ENCODE measurements around the gene CLEC18C.

The CLEC18C gene

GRCh38 chr16:70157477-70158260, 15.9 kb upstream of the CLEC18C start:
- H3K27ac Mint-ChIP-seq = no peak overlapping the region
- no peak overlapping the region for H3K4me3 Mint-ChIP-seq
- H3K4me1 Mint-ChIP-seq = no peaks in the 10 kb centered on the region
- H3K9me3 Mint-ChIP-seq = no peaks in the 10 kb centered on the region
- no peaks in the 10 kb centered on the region for H3K27me3 Mint-ChIP-seq (ENCODE audit: low read depth)
- peaks cover 25% of the 10 kb centered on the region for H3K36me3 Mint-ChIP-seq (ENCODE audit: low read depth)
- TF ChIP-seq CTCF (IDR thresholded peaks at IDR 0.05; ENCODE audit: unreplicated experiment in 3 of 3) = no peak

- no peak for TF ChIP-seq CTCF (IDR thresholded peaks at IDR 0.05; ENCODE audit: unreplicated experiment in 3 of 3)
- H3K27ac Mint-ChIP-seq = no peak overlapping the region
- peaks cover 18% of the 10 kb centered on the region for H3K36me3 Mint-ChIP-seq (ENCODE audit: low read depth)
- no peaks in the 10 kb centered on the region for H3K4me1 Mint-ChIP-seq
- H3K9me3 Mint-ChIP-seq = no peaks in the 10 kb centered on the region
- H3K4me3 Mint-ChIP-seq = no peak overlapping the region
- H3K27me3 Mint-ChIP-seq (ENCODE audit: low read depth) = no peaks in the 10 kb centered on the region
These were observed 15.2 kb upstream of the CLEC18C start for GRCh38 chr16:70158261-70158939.

DNA sequence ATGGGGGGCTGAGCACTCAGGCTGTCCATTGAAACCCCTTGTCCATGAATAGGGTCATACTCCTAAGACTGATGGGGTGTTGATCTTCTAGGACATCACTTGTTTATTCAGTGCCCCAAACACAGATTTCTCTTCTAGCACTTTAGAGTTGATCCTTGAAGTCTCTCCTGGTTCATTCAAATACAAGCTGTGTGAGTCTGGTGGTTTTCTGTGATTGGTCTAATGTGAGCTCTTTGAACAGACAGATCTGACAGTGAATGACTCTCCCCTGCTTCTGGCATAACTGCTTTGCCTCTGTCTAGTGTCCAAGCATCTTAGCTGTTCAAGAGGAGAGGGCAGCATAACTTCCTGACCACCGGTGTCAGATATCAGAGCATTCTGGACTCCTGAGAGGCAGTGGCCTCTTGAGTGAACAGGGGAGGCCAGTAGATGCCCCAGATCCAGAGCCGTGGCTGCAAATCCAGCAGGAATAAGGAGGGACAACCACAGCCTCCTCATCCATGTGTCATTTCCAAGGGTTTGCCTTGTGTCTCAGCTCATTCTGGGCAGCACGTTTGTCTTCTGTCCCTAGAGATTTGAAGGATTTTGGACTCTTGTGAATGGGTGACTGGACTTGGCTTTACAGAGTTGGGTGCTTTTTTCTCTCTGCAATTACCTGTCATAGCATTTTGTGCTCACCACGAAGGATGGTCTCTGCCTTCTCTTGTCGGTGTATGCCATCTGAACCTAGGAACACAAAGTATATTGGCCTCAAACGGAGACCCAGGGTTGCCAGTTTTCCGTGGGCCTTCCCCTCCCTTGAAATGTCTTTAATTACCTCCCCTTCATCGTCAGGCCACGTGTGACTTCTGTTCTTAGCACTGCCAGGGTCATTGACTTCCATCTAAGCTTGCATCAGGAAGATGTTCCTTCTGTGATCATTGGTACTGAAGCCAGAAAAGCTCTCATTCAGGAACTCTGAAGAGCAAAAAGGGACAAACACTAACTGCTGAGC, 13.9 kb upstream of the CLEC18C start:
- TF ChIP-seq CTCF (IDR thresholded peaks at IDR 0.05; ENCODE audit: unreplicated experiment in 3 of 3) = no peak
- Mint-ChIP-seq H3K4me3 (no peak overlapping the region), H3K9me3 (no peaks in the 10 kb centered on the region), H3K4me1 (no peaks in the 10 kb centered on the region), H3K36me3 (ENCODE audit: low read depth) (peaks cover 8% of the 10 kb centered on the region), H3K27me3 (ENCODE audit: low read depth) (no peaks in the 10 kb centered on the region), H3K27ac (no peak overlapping the region)

GRCh38 chr16:70160388-70160787, 13.2 kb upstream of the CLEC18C start:
- Mint-ChIP-seq H3K4me1 (peaks cover 4% of the 10 kb centered on the region), H3K27ac (no peak overlapping the region), H3K9me3 (no peaks in the 10 kb centered on the region), H3K36me3 (ENCODE audit: low read depth) (peaks cover 8% of the 10 kb centered on the region), H3K4me3 (no peak overlapping the region), H3K27me3 (ENCODE audit: low read depth) (no peaks in the 10 kb centered on the region)
- TF ChIP-seq CTCF (IDR thresholded peaks at IDR 0.05; ENCODE audit: unreplicated experiment in 3 of 3) = no peak

DNA sequence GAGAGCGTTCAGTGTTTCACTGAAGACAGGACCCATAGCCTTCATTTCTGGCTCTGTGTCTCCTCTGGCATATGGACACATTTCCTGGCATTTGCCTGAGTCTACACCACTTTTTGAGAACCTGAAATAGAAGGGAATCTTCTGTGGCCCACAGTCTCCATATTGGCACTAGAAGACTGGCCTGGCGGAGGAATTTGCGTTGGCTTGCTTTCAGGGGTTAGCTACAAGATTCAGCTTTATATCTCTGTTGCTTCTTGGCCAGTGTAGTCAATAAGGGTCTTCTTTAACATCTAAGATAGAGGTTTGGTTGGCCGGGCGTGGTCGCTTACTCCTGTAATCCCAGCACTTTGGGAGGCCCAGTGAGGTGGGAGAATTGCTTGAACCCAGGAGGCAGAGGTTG, 12.8 kb upstream of the CLEC18C start:
- peaks cover 8% of the 10 kb centered on the region for H3K36me3 Mint-ChIP-seq (ENCODE audit: low read depth)
- H3K4me3 Mint-ChIP-seq = no peak overlapping the region
- H3K4me1 Mint-ChIP-seq = peaks cover 4% of the 10 kb centered on the region
- no peaks in the 10 kb centered on the region for H3K27me3 Mint-ChIP-seq (ENCODE audit: low read depth)
- no peak for TF ChIP-seq CTCF (IDR thresholded peaks at IDR 0.05; ENCODE audit: unreplicated experiment in 3 of 3)
- no peak overlapping the region for H3K27ac Mint-ChIP-seq
- no peaks in the 10 kb centered on the region for H3K9me3 Mint-ChIP-seq

Measured in nephron (organoid).